ENCODE measurements around the gene AGAP1.

GRCh38 chr2:235677937-235678336 is 184.1 kb downstream of the AGAP1 start:
- TF ChIP-seq CTCF (IDR thresholded peaks at IDR 0.05; ENCODE audit: poor library complexity, severe bottlenecking) (no peak), POLR2AphosphoS5 (IDR thresholded peaks at IDR 0.05) (no peak), EP300 (conservative IDR thresholded peaks at IDR 0.05; ENCODE audit: poor library complexity, severe bottlenecking) (no peak)

All from neural cell (in vitro differentiated cells).